DMS53 treated with DMSO at 0.1 percent for 48 hours (cell line): ENCODE data around the gene NID1.
A peak's percentile ranks its signal among the peaks of the same experiment; 100 is the strongest.
"Not testable (repeated sequence)": the region's sequence is repeated elsewhere in the genome, so short reads cannot be mapped to it uniquely, and the experiment has no call there.

ENCODE experiments used
- DNase-seq: peaks from one replicate; lab custom pipeline; 2025; ENCODE audit not compliant: unreplicated experiment; lab: John Stamatoyannopoulos, UW

The NID1 gene

GRCh38 chr1:236096660-236097482 lies 32.0 kb upstream of the NID1 start:
- peak; percentile 54 for DNase-seq

- DNase-seq: no peak
Observed at GRCh38 chr1:236095705-236096520, 31.0 kb upstream of the NID1 start.

- DNase-seq: no peak
Observed at GRCh38 chr1:236092899-236093298, 28.0 kb upstream of the NID1 start.

GRCh38 chr1:236091933-236092318 lies 27.0 kb upstream of the NID1 start:
- DNase-seq: no peak

- DNase-seq: peak; percentile 93
Observed at GRCh38 chr1:236090741-236091147, 25.9 kb upstream of the NID1 start.

GRCh38 chr1:236089046-236089773 lies 24.3 kb upstream of the NID1 start:
- DNase-seq: peak; percentile 4

- no peak for DNase-seq
Observed at GRCh38 chr1:236086537-236086936, 21.6 kb upstream of the NID1 start.

- DNase-seq: no peak
Observed at GRCh38 chr1:236085545-236086159, 20.8 kb upstream of the NID1 start.

GRCh38 chr1:236084386-236084730 lies 19.5 kb upstream of the NID1 start:
- no peak for DNase-seq

GRCh38 chr1:236083650-236084385 lies 18.9 kb upstream of the NID1 start:
- no peak for DNase-seq

GRCh38 chr1:236082526-236082925 lies 17.6 kb upstream of the NID1 start:
- no peak for DNase-seq

GRCh38 chr1:236081546-236082227 lies 16.8 kb upstream of the NID1 start:
- no peak for DNase-seq

GRCh38 chr1:236079703-236080102 lies 14.8 kb upstream of the NID1 start:
- no peak for DNase-seq

- no peak for DNase-seq
Observed at GRCh38 chr1:236078993-236079392, 14.1 kb upstream of the NID1 start.

GRCh38 chr1:236078077-236078476 lies 13.2 kb upstream of the NID1 start:
- DNase-seq: not testable (repeated sequence)

GRCh38 chr1:236075848-236076247 lies 11.0 kb upstream of the NID1 start:
- no peak for DNase-seq

- DNase-seq: no peak
Observed at GRCh38 chr1:236073307-236073897, 8.5 kb upstream of the NID1 start.

- DNase-seq: no peak
Observed at GRCh38 chr1:236072001-236072400, 7.1 kb upstream of the NID1 start.

- DNase-seq: no peak
Observed at GRCh38 chr1:236070753-236071152, 5.9 kb upstream of the NID1 start.

- no peak for DNase-seq
Observed at GRCh38 chr1:236069796-236070195, 4.9 kb upstream of the NID1 start.
